GM18907 (cell line): Measurements from ENCODE around the gene TAGAP.
"Not testable (repeated sequence)": the region's sequence is repeated elsewhere in the genome, so short reads cannot be mapped to it uniquely, and the experiment has no call there.

Source experiments
- ATAC-seq: cut with Tn5 transposase; IDR thresholded peaks from one replicate; pipeline ENCODE4 v1.9.1; 2021; ENCODE audit warnings: mild to moderate bottlenecking, moderate library complexity; ENCODE audit not compliant: unreplicated experiment

Gene TAGAP

DNA sequence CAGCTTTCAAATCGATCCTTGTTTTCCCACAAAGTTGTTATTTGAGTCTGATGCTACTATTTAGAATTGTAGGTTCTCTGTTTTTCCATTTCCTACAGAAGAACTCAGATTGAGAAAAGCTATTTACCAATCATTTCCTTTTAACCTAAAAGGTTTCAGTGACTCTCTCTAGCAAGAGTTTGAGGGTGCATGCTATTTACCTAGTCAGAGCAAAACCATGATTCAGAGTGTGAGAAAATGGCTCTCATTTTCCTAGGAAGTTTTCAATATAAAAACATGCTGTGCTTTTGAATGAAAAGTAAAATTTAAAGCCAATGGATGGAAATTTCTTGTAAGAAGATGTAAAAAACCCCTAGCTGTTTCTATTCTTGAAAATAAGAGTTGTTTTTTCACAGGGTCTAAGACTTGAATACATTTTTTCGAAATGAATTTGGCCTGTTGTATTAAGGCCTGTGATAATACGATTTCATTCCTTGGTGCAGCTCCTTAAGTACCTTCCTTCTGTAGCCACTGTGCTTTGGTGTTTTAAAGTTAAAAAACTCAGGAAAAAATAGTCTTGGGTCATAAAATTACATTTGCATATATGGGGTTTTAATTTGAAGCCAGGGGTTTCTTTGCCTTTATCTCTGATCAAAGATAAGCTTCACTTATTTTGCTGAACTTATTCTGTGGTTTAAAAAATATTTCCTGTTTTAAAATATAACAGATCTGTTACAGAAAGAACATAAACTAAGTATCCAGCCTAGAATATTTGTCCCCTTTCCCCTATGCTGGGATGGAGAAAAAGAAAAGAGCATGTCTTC, 26.8 kb downstream of the TAGAP start:
- peak; percentile 44 for ATAC-seq

DNA sequence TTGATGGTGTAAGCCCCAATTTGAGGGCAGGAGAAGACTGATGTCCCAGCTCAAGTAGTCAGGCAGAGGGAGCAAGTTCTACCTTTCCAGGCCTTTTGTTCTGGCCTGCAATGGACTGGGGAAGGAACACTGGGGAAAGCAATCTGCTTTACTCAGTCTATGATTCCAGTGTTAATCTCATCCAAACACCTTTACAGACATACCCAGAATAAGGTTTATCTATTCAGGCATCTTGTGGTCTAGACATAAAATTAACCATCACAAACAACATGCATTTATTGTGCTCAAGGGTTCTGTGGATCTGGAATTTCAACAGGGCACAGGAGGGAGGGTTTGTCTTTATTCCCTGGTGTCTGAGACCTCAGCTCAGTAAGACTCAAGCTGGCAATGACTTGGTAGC, 30.4 kb downstream of the TAGAP start:
- ATAC-seq = no peak

DNA sequence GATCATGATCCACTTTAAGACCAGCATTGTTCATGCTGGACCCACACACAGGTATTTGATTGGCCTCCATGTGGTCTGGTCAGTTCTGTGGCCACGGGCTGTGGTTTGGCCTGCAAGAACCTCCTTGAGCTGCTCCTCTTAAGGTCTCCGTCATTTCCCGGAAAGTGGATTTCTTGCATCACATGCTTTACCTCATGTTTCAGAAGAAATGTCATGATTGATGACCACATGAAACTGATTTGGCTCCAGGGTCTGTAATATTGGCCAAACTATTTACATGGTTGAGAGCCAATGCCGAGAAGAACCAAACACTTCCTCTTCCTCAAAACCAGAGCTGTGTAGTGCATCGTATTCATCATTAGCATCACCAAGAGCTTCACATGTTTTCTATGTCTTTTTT, 31.6 kb downstream of the TAGAP start:
- ATAC-seq = no peak

DNA sequence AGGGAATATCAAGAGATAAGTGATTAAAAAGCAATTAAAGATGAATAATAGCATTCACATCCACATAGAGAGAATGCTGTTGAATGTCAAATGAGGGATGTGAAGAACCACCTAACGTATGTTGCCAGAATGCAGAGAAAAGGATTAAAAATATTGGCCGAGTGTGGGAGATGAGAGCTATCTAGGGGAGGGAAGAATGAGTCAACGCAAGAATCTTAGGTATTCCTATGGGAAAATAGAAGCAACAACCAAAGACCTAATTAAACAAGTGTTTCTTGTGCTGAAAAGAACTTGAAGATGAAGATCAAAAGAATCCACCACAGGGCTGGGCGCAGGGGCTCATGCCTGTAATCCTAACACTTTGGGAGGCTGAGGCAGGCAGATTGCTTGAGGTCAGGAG, 32.6 kb downstream of the TAGAP start:
- ATAC-seq = no peak

DNA sequence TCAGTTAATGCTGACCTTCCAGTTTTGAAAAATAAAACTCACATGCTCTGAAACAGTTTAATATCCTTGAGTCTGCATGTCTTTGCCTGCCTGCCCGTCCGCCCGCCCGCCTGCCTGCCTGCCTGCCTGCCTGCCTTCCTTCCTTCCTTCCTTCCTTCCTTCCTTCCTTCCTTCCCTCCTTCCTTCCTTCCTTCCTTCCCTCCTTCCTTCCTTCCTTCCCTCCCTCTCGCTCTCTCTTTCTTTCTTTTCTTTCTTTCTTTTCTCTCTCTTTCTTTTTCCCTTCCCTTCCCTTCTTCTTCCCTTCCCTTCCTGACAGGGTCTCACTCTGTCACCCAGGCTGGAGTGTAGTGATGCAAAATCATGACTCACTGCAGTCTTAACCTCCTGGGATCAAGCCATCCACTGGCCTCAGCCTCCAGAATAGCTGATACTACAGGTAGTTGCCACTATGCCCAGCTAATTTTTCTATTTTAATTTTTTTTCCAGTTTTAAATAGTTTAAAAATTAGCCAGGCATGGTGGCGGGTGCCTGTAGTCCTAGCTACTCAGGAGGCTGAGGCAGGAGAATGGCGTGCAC, 34.7 kb downstream of the TAGAP start:
- not testable (repeated sequence) for ATAC-seq

DNA sequence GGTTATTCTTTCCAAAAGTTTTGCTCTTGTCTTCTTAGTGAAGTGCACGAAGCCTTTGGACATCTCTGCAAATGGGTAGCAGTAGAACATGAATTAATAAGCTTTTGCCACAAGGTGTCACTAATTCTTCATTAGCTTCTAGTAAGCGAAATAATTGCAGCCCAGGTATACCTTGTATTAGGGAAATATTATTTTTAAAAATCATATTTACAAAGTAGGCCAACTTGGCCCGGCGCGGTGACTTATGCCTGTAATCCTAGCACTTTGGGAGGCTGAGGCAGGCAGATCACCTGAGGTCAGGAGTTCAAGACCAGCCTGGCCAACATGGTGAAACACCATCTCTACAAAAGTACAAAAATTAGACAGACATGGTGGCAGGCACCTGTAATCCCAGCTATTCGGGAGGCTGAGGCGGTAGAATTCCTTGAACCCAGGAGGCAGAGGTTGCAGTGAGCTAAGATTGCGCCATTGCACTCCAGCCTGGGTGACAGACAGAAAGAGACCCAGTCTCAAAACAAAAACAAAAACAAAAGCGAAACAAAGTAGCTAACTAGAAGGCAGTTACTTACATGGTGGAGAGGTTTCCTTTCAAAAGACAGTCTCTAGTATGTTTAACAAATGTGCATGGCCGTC, 36.0 kb downstream of the TAGAP start:
- ATAC-seq = no peak

DNA sequence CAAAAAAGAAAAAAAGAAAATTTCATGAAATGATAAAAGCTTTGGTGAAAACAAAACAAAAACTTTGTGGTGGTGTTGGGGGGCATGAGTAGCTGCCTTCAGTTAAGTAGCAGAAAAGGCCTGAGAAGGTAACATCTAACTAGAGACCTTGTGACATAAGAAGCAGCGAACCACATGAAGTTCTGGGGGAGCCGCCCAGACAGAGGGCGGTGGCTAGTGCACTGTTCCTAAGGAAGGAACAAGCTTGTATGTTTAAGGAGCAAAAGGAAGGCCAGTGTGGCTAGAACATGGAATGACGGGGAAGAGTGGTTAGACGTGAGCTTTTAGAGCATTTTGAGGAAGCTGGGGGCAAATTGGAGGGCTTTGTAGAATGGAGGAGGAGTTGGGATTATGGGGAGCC, 37.3 kb downstream of the TAGAP start:
- no peak for ATAC-seq

DNA sequence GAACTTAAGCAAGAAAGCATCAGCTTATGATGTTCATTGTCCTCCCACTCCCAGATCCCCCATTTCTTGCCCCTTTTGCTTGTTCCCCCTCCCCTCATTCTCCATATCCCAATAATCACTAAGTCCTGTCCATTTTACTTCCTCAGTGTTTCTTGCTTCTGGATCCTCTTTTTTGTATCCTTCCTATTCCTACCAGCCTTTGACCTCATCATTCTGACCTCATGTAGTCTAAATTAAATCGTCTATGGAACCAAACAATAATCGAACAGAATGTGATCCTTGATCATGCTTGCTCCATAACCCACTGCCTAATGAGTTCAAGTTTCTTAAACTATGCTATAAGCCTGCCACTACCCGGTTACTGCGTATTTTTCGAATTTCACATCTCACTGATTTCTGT, 39.4 kb downstream of the TAGAP start:
- ATAC-seq = no peak

DNA sequence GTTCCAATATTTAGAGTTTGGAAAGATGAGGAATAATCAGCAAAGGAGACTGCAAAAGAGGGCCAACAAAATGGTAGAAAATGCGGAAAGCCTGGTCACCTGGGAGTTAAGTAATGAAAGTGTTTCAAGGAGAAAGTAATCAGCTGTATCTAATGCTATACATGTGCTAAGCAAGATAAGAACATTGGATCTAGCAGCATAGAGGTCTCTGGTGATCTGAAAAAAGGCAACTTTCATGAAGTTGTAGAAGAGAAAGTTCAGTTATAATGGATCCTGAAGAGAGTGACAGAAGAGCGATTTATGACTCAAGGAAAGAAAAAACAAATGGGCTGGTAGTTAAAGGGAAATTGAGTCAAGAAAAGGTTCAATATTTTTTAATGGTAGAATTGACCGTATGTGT, 40.2 kb downstream of the TAGAP start:
- ATAC-seq = no peak

DNA sequence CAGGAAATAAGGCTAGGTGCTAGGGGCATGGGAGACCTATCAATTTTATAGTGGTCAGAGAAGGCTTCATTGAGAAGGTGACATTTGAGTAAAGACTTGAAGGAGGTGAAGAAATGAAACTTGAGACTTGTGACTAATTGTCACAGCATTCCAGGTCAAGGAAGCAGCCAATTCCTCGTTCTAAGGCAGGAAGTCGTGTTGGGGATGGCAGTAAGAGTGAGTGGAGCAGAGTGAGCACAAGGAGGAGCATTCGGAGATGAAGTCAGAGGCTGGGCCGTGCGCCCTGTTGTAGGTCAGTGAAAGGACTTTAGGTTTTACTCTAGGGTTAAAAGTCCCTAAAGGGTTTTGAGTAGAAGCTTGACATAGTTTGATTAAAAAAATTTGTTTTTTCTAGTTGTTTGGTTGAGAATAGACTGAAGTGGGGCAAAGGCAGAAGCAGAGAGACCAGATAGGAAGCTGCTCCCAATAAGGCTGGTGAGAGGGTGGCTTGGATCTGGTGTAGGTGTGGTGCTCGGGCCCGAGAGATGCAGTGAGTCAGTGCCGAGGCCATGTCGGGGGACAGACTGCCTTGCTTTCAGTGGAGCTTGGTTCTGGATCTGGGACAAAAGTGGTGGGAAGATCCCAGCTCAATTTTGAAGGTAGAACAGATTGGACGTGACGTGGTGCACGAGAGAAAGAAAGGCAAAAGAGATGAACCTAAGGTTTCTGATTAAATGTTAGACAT, 42.2 kb downstream of the TAGAP start:
- ATAC-seq = no peak

DNA sequence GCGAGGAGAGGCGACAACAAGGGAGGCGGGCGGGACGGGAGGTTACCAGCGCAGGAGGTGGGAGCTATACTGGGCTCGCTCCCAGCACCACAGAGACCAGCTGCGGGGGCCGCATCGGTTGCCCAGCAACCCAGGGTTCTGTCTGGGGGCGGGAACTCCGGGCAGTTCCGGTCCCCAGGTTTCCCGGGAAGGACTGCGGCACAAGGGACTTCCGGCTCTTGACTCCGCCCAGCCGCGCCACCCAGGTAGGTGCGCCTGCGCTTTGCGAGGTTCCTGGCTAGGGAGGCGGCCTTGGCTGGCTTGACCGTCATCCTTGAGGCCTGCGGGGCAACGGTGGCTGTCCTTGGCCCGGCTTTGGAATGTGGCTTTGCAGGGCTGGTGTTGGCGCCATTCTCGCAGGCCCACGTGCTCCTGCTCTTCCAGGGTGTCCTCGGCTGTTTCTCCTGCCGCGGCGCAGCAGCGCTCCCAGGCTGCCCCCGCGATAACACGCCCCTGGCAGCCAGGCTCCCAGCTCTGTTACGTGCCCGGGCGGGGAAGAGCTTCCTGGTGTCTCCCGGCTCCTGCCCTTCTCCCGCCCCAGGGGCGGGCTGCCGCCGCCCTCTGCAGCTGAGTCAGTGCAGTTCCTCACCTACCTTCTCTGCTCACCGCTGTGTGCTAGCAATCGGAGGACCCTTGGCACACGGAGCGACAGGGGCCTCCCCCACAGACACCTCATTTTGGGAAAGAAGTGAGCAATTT, 45.0 kb downstream of the TAGAP start, which contains the start of gene RSPH3:
Gene RSPH3, minus strand, starts transcription at position 537 of the 738 bp plus-strand sequence. CDS start 652 bp downstream, outside the sequence.
- ATAC-seq = peak; percentile 95

DNA sequence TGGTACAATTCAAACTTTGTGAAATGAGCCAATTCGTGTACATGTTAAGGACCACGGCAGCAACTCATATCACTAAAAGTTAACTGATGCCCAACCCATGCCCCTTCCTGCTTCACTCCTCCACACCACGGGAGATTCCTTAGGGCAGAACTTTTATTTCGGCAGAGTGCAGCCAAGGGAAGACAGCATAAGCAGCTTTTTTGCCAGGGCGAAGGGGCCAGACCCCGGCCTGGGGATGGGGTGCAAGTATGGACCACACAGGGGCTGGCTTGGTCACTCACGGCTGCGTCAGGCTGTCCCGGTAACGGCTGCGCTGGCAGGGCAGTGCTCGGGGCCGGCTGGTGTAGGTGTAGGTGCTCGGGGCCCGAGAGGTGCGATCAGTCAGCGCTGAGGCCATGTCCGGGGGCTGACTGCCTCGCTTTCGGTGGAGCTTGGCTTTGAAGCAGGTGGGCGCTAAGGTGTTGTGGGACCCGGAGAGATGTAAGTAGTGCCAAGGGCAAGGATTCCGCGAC, 45.6 kb downstream of the TAGAP start:
- ATAC-seq = peak; percentile 32

DNA sequence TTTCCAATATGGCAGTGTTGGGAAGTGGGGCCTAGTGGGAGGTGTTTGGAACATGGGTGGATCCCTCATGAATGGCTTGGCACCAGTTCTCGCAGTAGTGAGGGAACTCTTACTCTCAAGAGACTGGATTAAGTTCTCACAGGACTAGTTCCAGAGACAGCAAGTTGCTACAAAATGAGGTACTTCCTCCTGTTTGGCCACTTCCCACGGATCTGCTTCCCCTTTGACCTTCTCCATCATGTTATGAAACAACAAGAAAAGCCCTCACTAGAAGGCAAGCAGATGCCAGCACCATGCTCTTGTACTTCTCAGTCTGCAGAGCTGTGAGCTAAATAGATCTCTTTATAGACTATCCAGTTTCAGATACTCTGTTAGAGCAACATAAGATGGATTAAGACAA, 47.9 kb downstream of the TAGAP start:
- no peak for ATAC-seq

DNA sequence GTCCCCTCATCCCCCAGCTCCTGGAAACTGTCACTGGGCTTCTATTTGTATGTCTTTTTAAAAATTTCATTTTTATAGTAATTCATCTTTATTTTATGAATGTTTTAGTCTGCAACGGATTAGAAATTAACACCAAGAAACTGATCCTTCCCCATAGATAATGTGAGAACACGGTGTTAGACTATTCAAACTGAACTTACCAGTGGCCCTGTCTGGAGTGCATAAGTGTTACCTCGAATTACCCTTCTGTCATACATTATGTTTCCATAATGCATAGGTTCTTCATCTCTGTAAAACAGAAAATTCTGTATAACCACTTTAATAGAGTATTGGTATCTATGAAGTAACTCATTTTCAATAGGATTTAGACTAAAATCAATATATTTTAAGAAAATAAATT, 51.2 kb downstream of the TAGAP start:
- no peak for ATAC-seq

DNA sequence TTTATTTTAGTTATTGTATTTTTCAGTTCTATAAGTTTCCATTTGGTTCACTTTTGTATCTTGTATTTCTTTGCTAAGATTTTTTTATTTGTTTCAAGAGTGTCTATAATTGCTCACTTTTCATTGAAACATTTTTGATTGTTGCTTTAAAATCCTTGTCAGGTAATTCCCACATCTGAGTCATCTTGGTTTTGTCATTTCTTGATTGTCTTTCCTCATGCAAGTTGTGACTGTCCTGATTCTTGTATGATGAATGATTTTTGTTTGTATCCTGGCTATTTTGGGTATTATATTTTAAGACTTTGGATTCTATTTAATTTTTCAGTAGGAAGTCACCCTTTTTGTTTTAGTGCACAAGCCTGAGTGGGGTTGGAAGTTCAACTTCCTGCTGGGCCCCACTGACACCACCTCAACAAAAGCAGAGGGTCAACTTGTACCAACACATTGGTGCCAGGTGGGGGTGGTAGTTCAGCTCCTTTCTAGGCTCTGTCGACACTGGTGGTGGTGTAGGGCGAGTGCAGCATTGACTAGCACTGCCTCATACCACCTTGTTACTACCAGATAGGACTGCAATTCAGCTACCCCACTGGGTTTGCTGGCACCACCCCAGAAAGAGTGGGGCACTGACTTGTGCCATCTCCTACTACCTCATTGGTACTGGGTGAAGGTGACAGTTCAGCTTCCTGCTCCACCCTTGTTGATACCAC, 53.6 kb downstream of the TAGAP start:
- ATAC-seq = no peak

DNA sequence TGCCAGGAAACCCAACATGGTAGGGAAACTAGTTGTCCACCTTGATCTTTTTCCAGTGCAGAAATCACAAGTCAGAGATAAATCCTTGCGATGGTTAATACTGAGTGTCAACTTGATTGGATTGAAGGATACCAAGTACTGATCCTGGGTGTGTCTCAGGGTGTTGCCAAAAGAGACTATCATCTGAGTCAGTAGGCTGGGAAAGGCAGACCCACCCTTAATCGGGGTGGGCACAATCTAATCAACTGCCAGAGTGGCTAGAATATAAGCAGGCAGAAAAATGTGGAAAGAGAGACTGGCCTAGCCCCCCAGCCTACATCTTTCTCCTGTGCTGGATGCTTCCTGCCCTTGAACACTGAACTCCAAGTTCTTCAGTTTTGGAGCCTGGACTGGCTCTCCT, 55.1 kb downstream of the TAGAP start:
- not testable (repeated sequence) for ATAC-seq

DNA sequence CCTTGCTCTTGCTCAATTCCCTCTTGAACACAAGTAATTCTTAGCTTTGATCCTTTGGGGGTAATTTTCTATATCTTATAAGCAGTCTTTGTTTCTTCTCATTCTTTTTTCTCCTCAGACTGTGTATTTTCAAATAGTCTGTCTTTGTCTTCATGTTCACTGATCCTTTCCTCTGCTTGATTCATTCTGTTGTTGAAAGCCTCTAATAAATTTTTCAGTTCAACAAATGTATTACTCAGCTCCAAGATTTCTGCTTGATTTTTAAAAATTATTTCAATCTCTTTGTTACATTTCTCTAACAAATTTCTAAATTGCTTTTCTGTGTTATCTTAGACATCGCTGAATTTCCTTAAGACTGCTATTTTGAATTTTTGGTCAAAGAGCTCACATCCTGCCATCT, 56.3 kb downstream of the TAGAP start:
- no peak for ATAC-seq

DNA sequence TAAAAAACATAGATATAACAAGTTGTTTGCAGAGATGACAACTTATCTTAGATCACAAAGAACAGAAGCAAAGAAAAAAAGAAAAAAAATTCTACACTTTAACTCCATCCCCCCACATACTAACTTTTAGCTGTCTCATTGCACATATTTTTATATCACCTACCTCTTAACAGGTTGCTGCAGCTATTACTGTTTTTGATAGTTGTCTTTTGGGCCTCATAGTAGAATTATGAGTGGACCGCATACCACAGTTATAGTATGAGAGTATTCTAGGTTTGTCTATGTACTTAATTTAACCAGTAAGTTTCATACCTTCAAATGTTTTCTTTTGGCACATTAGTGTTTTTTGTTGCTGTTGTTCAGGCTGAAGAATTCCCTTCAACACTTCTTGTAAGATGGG, 57.1 kb downstream of the TAGAP start:
- no peak for ATAC-seq
